Loucy (cell line): Measurements from ENCODE around the gene KRT74.

ENCODE experiments used
- H2AFZ ChIP-seq: fragments of 200-600 bp; sonication (generic); 2 replicates; pipeline ENCODE4 v1.6.0; 2016; ENCODE audit warnings: antibody characterized with exemption, mild to moderate bottlenecking, low read length, moderate library complexity
- H3F3A ChIP-seq: fragments of 200-600 bp; 2 replicates; pipeline ENCODE4 v1.6.0; 2016; ENCODE audit warnings: antibody characterized with exemption, low read depth, mild to moderate bottlenecking
- H3K27me3 ChIP-seq: fragments of 200-600 bp; sonication (generic); 2 replicates; pipeline ENCODE4 v1.6.1; 2014; ENCODE audit warnings: low read length, mild to moderate bottlenecking; ENCODE audit not compliant: insufficient read depth, poor library complexity, severe bottlenecking
- H3K36me3 ChIP-seq: fragments of 200-600 bp; sonication (generic); 2 replicates; pipeline ENCODE4 v1.6.1; 2016; ENCODE audit warnings: low read length; ENCODE audit not compliant: insufficient read depth
- H3K4me1 ChIP-seq: fragments of 200-600 bp; sonication (generic); 2 replicates; pipeline ENCODE4 v1.5.1; 2014; ENCODE audit warnings: low read length, mild to moderate bottlenecking; ENCODE audit not compliant: insufficient read depth, poor library complexity, severe bottlenecking
- H3K4me2 ChIP-seq: fragments of 200-600 bp; sonication (generic); 2 replicates; pipeline ENCODE4 v1.6.0; 2014; ENCODE audit warnings: antibody characterized with exemption, low read length, low read depth, mild to moderate bottlenecking; ENCODE audit not compliant: poor library complexity, severe bottlenecking
- H3K4me3 ChIP-seq: fragments of 200-600 bp; sonication (generic); 2 replicates; pipeline ENCODE4 v1.5.1; 2014; ENCODE audit warnings: low read length, mild to moderate bottlenecking, mixed read lengths; ENCODE audit not compliant: poor library complexity, severe bottlenecking
- H3K79me2 ChIP-seq: fragments of 200-600 bp; sonication (generic); 2 replicates; pipeline ENCODE4 v1.6.1; 2014; ENCODE audit warnings: low read length; ENCODE audit not compliant: insufficient read depth
- H3K9ac ChIP-seq: fragments of 200-600 bp; sonication (generic); 2 replicates; pipeline ENCODE4 v1.6.0; 2014; ENCODE audit warnings: mild to moderate bottlenecking, low read depth, low read length, moderate library complexity; ENCODE audit not compliant: poor library complexity, severe bottlenecking
- H3K9me2 ChIP-seq: fragments of 200-600 bp; sonication (generic); replicated peaks from 2 replicates; pipeline ENCODE4 v1.6.1; 2016; ENCODE audit warnings: low read depth, low read length, mixed read lengths
- H3K9me3 ChIP-seq: fragments of 200-600 bp; sonication (generic); 2 replicates; pipeline ENCODE4 v1.6.1; 2014; ENCODE audit warnings: mild to moderate bottlenecking, antibody characterized with exemption, low read length, low read depth; ENCODE audit not compliant: insufficient read depth
- H4K20me1 ChIP-seq: fragments of 200-600 bp; sonication (generic); 2 replicates; pipeline ENCODE4 v1.6.0; 2014; ENCODE audit warnings: antibody characterized with exemption, low read length, mild to moderate bottlenecking; ENCODE audit not compliant: insufficient read depth, poor library complexity, severe bottlenecking
- EZH2phosphoT487 ChIP-seq: fragments of 200-600 bp; IDR thresholded peaks from 2 replicates; pipeline ENCODE4 v1.6.1; 2018; ENCODE audit warnings: antibody characterized with exemption, mild to moderate bottlenecking, moderate library complexity, borderline replicate concordance
- TF ChIP-seq, protein P1 (sequence below): fragments of 200-600 bp; sonication (generic); conservative IDR thresholded peaks from 2 replicates; pipeline ENCODE4 v1.5.1; 2014; ENCODE audit warnings: mild to moderate bottlenecking, antibody characterized with exemption, low read length

Gene KRT74

DNA sequence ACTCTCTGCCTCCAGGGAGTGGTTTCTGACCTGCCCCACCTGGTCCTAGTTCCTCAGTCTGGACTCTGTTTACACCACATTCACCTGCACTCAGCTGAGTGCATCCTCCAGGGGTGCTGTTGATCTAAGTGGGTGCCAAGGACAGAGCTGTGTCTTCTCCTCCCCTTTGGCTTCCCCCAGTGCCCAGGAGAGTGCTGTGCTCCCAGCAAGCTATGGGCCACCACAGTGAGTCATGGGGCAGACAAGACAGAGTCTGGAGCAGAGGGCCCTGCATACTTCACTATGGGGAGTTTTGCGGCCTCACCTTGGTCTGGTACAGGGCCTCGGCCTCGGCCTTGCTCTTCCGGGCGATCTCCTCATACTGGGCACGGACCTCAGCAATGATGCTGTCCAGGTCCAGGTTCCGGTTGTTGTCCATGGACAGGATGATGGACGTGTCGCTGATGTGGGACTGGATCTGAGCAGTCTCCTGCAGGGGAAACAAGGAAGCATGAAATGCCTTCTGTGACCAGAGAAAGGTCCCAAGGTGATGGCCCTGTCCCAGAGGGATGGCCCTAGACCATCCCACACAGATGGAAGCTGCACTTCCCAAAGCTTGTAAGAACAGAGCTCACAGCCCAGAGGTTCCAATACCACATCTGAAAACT, 39.9 kb upstream of the KRT74 start:
- no peaks in the 10 kb centered on the region for H3K27me3 ChIP-seq
- no peaks in the 10 kb centered on the region for H3K9me3 ChIP-seq
- no peaks in the 10 kb centered on the region for H3F3A ChIP-seq
- H2AFZ ChIP-seq = no peak overlapping the region
- H3K79me2 ChIP-seq = no peaks in the 10 kb centered on the region
- H3K4me1 ChIP-seq = peaks cover 29% of the 10 kb centered on the region
- no peaks in the 10 kb centered on the region for H3K9me2 ChIP-seq
- no peak overlapping the region for H3K9ac ChIP-seq
- no peaks in the 10 kb centered on the region for H3K36me3 ChIP-seq
- H4K20me1 ChIP-seq = no peaks in the 10 kb centered on the region
- no peak overlapping the region for H3K4me3 ChIP-seq
- H3K4me2 ChIP-seq = no peak overlapping the region
- TF ChIP-seq, protein P1, sequence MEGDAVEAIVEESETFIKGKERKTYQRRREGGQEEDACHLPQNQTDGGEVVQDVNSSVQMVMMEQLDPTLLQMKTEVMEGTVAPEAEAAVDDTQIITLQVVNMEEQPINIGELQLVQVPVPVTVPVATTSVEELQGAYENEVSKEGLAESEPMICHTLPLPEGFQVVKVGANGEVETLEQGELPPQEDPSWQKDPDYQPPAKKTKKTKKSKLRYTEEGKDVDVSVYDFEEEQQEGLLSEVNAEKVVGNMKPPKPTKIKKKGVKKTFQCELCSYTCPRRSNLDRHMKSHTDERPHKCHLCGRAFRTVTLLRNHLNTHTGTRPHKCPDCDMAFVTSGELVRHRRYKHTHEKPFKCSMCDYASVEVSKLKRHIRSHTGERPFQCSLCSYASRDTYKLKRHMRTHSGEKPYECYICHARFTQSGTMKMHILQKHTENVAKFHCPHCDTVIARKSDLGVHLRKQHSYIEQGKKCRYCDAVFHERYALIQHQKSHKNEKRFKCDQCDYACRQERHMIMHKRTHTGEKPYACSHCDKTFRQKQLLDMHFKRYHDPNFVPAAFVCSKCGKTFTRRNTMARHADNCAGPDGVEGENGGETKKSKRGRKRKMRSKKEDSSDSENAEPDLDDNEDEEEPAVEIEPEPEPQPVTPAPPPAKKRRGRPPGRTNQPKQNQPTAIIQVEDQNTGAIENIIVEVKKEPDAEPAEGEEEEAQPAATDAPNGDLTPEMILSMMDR = no peak
- TF ChIP-seq EZH2phosphoT487 = no peak

GRCh38 chr12:52612431-52613383, 39.1 kb upstream of the KRT74 start:
- Histone ChIP-seq H3K9ac (no peak overlapping the region), H2AFZ (no peak overlapping the region), H3K9me3 (no peaks in the 10 kb centered on the region), H3K4me2 (no peak overlapping the region), H3K79me2 (no peaks in the 10 kb centered on the region), H3K9me2 (no peaks in the 10 kb centered on the region), H3K27me3 (no peaks in the 10 kb centered on the region), H3F3A (no peaks in the 10 kb centered on the region), H3K4me1 (peaks cover 29% of the 10 kb centered on the region), H3K4me3 (no peak overlapping the region), H4K20me1 (no peaks in the 10 kb centered on the region), H3K36me3 (no peaks in the 10 kb centered on the region)
- TF ChIP-seq, protein P1 = no peak
- TF ChIP-seq EZH2phosphoT487 = no peak

- H3K27me3 ChIP-seq = no peaks in the 10 kb centered on the region
- H3K9me2 ChIP-seq = no peaks in the 10 kb centered on the region
Measured at GRCh38 chr12:52611080-52611468, 37.4 kb upstream of the KRT74 start.

More at GRCh38 chr12:52611080-52611468, 37.4 kb upstream of the KRT74 start:
- H4K20me1 ChIP-seq = no peaks in the 10 kb centered on the region
- H3F3A ChIP-seq = no peaks in the 10 kb centered on the region
- H3K4me1 ChIP-seq = peaks cover 29% of the 10 kb centered on the region
- H3K4me2 ChIP-seq = no peak overlapping the region
- no peak overlapping the region for H3K9ac ChIP-seq
- H3K36me3 ChIP-seq = no peaks in the 10 kb centered on the region
- H3K9me3 ChIP-seq = no peaks in the 10 kb centered on the region
- TF ChIP-seq EZH2phosphoT487 = no peak
- TF ChIP-seq, protein P1 = no peak
- H2AFZ ChIP-seq = no peak overlapping the region
- no peaks in the 10 kb centered on the region for H3K79me2 ChIP-seq
- no peak overlapping the region for H3K4me3 ChIP-seq
